Neuron (in vitro differentiated cells): Measurements from ENCODE around the gene RPTOR.

Experiments used
- H2AFZ ChIP-seq: one replicate; pipeline ENCODE4 v1.6.1; 2013; ENCODE audit warnings: low read depth, mild to moderate bottlenecking, inconsistent platforms, low read length, moderate library complexity
- H3K27me3 ChIP-seq: one replicate; pipeline ENCODE4 v1.6.1; 2013; ENCODE audit warnings: low read length; ENCODE audit not compliant: insufficient read depth
- H3K36me3 ChIP-seq: one replicate; pipeline ENCODE4 v1.6.1; 2013; ENCODE audit warnings: low read length; ENCODE audit not compliant: insufficient read depth
- H3K4me1 ChIP-seq: one replicate; pipeline ENCODE4 v1.6.1; 2013; ENCODE audit warnings: low read length; ENCODE audit not compliant: insufficient read depth
- H3K4me3 ChIP-seq: 2 replicates; pipeline ENCODE4 v1.5.1; 2013; ENCODE audit warnings: mild to moderate bottlenecking, low read length, moderate library complexity
- H3K9me3 ChIP-seq: one replicate; pipeline ENCODE4 v1.6.1; 2013; ENCODE audit warnings: low read length

RPTOR gene

DNA sequence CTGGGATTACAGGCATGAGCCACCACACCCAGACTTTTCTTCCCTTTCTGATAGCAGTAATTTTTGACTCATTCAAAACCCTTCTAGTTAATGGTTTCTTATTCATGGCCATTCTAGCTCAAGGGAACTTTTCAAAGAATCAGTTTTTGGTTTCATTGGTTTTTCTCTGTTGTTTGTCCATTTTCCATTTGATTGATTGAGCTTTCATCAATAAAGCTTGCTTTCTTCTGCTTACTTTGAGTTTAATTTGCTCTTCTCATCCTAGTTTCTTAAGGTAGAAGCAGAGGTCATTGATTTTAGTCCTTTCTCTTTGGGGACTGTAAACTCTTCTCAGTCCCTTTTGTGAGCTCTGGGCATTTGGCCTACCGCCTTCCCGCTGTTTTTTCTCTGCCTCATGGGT is 365.0 kb downstream of the RPTOR start:
- Histone ChIP-seq H3K4me1 (no peaks in the 10 kb centered on the region), H3K4me3 (no peak overlapping the region), H3K27me3 (no peaks in the 10 kb centered on the region), H2AFZ (no peak overlapping the region), H3K9me3 (peaks cover 8% of the 10 kb centered on the region), H3K36me3 (peaks cover 34% of the 10 kb centered on the region)

DNA sequence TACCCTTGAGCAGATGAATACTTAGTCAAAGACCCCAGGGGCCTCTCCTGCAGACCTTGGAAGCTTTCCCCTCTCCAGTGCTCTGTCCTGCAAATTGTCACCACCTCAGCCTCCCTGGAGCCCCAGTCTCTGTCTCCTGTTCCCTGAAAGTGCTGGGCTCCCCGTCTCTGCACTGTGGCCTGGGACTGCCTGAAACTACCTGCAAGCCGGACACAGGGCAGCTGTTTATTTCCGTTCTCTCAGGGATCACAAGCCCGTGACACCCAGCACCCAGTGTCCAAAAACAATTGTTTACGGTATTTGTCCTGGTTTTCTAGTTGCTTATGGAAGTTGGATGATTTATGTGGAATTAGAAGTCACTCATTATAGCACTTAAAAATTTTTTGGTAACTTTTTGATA is 365.4 kb downstream of the RPTOR start:
- Histone ChIP-seq H3K4me1 (no peaks in the 10 kb centered on the region), H3K36me3 (peaks cover 38% of the 10 kb centered on the region), H3K4me3 (no peak overlapping the region), H3K9me3 (peaks cover 12% of the 10 kb centered on the region), H3K27me3 (no peaks in the 10 kb centered on the region), H2AFZ (no peak overlapping the region)

DNA sequence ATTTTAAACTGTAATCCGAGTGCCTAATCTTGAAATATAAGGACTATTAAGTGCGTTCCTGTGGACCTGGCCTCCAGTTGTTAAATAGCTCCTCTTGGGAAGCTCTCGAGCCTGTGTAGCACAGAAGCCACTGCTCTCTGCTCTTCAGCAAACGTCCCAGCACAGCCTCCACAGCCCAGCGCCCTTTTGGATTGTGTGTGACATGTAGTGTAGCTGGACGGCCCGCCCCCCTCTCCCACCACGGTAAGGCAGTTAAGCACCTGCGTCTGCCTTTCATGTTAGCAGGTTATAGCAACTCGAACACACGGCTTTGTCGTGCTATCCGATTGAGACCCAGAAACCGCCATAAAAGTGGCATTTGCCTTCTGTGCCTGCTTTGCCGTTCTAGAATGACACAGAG is 367.8 kb downstream of the RPTOR start:
- H3K27me3 ChIP-seq: no peaks in the 10 kb centered on the region
- no peaks in the 10 kb centered on the region for H3K4me1 ChIP-seq
- peaks cover 19% of the 10 kb centered on the region for H3K9me3 ChIP-seq
- peaks cover 35% of the 10 kb centered on the region for H3K36me3 ChIP-seq
- no peak overlapping the region for H3K4me3 ChIP-seq
- H2AFZ ChIP-seq: no peak overlapping the region

DNA sequence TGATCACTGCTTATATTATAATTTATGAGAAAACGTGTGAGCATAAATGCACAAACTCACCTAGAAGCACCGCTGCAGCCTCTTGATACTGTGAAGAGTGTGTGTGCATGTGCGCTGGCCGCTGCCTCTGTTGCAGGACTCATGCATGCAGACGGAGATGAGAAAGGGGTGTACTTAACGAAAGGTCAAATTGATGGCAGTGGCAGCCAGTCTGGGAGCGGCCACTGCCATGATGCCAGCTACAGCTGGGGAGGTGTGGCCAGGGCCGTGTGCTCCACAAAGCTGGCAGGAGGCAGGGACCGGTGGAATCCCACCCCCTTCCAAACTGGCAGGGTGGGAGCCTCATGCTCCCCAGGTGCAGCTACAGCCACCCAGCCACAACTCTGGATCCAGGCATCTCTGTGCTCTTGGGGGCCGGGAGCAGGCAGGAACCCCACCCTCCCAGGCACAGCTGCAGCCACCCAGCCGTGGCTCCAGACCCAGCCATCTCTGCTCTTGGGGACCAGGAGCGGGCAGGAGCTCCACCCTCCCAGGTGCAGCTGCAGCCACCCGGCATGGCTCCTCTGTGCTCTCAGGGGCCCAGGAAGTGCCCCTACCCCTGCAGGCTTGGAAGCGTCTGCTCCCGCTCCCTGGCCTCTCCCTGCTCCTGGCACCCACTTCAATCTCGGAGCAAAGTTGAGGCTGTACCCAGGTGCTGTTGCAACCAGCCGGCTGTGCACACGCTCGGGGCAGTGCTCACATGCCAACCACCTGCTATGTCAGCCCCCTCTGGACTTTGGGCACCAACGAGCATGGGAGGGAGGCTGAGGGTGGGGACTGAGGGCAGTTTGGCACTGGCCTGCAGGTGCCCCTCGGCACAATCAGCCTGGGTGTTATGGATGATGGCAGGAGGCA is 369.5 kb downstream of the RPTOR start:
- Histone ChIP-seq H3K9me3 (peaks cover 19% of the 10 kb centered on the region), H3K4me1 (no peaks in the 10 kb centered on the region), H3K27me3 (no peaks in the 10 kb centered on the region), H2AFZ (no peak overlapping the region), H3K36me3 (peaks cover 39% of the 10 kb centered on the region), H3K4me3 (no peak overlapping the region)

DNA sequence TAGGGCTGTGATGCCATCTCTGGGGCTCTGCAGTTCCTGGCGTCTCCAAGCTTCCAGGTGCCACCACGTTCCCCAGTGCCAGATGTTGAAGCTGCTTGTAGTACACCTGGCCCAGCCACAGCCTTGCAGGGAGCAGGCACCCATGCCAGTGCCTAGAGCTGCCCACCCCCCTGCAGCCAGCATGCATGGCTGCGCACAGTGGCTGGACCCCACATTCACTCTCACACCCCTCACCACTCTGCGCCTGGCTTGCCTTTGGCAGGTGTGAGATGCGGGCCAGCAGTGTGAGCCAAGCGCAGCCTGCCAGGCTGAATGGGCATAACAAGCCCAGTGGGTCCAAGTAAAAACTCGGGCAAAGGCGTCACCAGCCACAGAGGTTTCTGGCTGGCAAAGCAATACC is 371.6 kb downstream of the RPTOR start:
- H3K27me3 ChIP-seq: no peaks in the 10 kb centered on the region
- H2AFZ ChIP-seq: no peak overlapping the region
- peaks cover 19% of the 10 kb centered on the region for H3K9me3 ChIP-seq
- H3K36me3 ChIP-seq: peaks cover 28% of the 10 kb centered on the region
- H3K4me3 ChIP-seq: no peak overlapping the region
- no peaks in the 10 kb centered on the region for H3K4me1 ChIP-seq

DNA sequence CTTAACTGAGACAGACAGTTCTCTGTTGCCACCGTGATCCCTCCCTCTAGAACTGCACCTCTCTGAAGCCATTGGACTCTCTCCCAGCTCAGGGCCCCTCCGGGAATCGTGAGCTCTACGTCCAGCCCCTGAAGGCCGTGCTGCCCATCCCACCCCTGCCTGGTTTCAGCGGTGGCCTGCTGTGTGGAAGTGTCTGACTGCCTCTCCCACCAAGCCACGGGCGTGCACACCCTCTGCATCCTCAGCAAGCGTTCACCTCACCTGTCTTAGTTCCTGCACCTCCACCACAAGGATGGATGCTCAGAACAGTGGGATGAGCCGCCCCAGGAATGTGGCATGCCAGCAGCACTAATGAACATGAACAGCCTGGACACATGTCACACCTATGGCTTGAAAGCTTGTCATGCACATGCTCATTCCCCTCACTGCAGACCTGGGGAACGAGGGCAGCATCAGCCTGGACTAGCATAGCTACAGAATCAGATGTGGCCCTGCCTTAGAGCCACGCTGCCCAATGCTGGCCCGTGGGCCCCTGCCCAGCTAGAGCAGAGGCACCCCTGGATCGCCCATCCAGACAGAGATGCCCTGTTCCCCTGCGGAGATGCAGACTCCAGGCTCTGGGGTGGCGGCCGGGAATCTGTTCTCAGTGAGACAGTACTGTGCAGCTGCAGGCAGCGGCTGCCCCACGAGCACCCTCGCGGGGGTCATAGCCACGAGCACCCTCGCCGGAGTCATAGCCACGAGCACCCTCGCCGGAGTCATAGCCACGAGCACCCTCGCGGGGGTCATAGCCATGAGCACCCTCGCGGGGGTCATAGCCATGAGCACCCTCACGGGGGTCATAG is 373.3 kb downstream of the RPTOR start:
- no peak overlapping the region for H3K4me3 ChIP-seq

DNA sequence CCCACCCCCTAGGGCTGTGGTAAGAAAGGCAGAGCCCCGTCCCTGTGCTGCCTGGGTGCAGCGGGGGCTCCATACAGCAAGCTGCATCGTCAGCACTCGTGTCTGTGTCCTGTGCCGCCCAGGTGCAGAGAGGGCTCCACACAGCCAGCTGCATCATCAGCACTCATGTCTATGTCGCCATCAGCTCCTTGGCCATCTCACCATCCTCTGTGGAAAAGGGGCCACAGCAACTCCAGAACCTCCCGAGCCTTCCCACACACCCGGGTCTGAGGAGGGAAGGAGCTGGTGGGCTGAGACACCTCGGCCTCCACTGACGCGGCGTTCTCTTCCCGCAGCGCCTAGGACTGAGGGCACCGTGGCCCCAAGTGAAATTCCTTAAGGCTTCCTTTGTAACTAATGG is 374.1 kb downstream of the RPTOR start:
- Histone ChIP-seq H2AFZ (no peak overlapping the region), H3K9me3 (peaks cover 19% of the 10 kb centered on the region), H3K27me3 (no peaks in the 10 kb centered on the region), H3K36me3 (peaks cover 29% of the 10 kb centered on the region), H3K4me1 (no peaks in the 10 kb centered on the region), H3K4me3 (no peak overlapping the region)

More for the DNA sequence above, 373.3 kb downstream of the RPTOR start:
- no peaks in the 10 kb centered on the region for H3K27me3 ChIP-seq
- H3K4me1 ChIP-seq: no peaks in the 10 kb centered on the region
- H3K36me3 ChIP-seq: peaks cover 22% of the 10 kb centered on the region
- peaks cover 19% of the 10 kb centered on the region for H3K9me3 ChIP-seq
- no peak overlapping the region for H2AFZ ChIP-seq

DNA sequence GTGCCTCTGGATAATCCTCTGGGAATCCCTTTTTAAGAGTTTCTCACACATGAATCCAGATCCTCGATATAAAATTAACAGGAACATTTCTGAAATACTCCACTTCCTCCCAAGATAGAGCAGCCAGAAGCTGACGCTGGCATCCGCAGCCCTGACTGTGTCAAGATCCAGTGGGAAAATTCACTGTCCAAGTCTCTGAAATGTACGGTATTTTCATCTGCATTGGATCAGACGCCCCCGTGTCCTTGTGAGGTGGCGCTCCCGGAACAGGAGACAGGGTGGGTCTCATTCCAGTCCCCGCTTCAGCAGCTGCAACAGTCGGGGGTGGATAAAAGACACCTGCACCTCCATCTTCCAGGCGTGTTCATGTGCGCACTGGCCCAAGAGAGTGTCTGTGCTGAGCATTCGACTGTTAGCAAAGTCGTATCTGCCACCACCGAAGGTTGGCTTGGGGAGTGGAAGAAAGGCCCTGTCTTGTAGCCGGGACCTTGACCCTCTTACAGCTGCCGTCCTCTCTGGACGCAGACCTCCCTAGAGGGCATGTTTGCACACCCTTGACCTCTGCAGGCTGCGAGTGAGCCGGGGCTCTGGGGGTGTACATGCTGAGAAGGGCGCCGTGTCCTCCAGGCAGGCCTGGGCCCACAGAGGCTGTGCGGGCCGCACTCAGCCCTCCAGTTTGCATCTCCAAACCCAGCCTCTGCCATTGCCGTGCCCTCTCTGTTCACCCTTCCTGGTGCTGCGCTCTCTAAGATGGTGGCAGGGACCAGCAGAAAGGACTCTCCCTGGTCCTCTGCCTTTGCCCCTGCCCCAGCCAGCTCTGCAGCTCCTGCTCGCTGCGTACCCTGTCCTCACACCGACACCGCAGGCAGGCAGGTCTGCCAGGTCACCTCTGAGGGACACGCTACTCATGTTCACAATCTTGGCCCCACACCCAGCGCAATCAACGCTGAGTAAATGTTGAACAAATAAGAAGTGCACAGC is 375.0 kb downstream of the RPTOR start:
- Histone ChIP-seq H3K9me3 (peaks cover 11% of the 10 kb centered on the region), H3K27me3 (no peaks in the 10 kb centered on the region), H3K36me3 (peaks cover 32% of the 10 kb centered on the region), H2AFZ (no peak overlapping the region), H3K4me1 (no peaks in the 10 kb centered on the region), H3K4me3 (no peak overlapping the region)

DNA sequence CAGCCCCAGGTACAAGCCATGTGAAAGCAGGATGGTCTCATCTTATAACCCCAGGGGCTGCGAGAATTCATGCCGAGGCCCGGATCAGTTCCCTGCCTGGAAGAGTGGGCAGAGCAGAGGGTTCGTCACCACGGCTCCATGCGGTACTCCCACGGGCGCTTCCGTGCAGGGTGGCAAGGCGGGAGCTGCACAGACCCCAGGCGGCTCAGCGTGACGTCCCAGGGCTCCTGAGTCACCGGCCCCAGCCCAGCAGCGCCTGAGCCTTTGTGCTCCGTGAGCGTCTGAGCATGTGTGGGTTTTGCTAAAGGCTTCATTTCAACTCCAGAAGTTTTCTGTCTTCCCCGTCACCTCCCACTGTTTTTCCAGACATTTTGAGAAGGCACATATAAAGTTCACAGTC is 375.8 kb downstream of the RPTOR start:
- Histone ChIP-seq H3K9me3 (peaks cover 7% of the 10 kb centered on the region), H3K4me1 (no peaks in the 10 kb centered on the region), H3K27me3 (no peaks in the 10 kb centered on the region), H3K36me3 (peaks cover 36% of the 10 kb centered on the region), H3K4me3 (no peak overlapping the region), H2AFZ (no peak overlapping the region)

DNA sequence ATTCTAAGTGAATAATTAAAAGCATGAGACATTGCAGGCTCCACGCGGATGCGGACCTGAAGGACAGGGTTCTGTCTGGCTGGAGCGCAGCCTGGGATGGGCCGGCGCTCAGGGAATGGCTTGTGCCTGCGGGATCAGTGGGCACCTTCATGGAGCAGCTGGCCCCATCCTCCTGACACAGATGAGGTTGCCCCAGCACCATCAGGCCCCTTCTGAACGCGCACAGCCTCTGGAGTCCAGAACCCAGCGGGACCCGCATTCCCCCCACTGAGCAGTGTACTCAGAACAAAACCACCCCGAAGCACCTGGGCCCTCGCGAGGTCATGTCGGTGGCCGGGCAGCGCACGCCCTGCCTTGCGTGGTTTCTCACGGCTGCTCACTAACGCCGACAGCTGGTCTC is 376.5 kb downstream of the RPTOR start:
- no peak overlapping the region for H3K4me3 ChIP-seq
- peaks cover 3% of the 10 kb centered on the region for H3K9me3 ChIP-seq
- no peaks in the 10 kb centered on the region for H3K4me1 ChIP-seq
- no peak overlapping the region for H2AFZ ChIP-seq
- H3K36me3 ChIP-seq: peaks cover 36% of the 10 kb centered on the region
- no peaks in the 10 kb centered on the region for H3K27me3 ChIP-seq

DNA sequence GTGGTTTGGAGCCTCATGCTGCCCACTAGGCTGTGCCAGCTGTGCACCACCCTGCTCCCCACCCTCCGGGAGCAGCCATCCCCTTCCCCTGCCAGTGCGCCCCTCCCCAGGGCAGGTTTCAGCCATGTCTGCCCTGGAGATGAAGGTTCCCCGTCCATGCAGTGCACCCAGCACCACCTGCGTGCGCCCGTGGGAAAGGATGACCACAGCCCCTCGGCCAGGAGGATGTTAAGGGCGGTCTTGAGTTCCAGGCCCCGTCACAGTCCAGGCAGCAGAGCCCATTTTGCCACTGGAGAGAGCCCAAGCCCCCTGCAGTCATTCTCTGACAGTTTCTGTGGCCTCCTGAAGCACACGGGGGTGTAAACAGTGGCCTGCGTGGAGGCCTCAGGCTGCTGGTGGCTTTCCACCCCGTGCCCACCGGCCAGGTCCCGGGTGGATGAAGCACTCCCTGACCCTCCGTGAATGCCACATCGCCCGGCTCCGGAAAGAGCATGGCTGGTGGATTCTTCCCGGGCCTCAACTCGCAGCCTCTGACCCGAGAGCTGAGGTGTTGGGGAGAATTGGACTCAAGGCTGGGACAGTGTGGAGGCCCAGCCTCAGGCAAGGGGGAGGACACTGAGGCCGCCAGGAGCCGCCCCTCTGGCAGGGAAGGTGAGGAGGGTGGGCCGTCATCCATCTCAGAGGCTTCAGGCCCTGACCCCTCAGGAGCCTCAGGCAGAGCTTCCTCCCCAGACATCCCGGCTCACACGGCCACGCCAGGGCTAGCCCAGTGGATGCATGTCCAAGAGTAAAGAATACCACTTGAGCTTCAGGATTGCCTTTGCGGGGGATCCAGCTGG is 377.3 kb downstream of the RPTOR start:
- no peaks in the 10 kb centered on the region for H3K4me1 ChIP-seq
- no peaks in the 10 kb centered on the region for H3K9me3 ChIP-seq
- peaks cover 36% of the 10 kb centered on the region for H3K36me3 ChIP-seq
- H3K27me3 ChIP-seq: no peaks in the 10 kb centered on the region
- H3K4me3 ChIP-seq: no peak overlapping the region
- no peak overlapping the region for H2AFZ ChIP-seq

DNA sequence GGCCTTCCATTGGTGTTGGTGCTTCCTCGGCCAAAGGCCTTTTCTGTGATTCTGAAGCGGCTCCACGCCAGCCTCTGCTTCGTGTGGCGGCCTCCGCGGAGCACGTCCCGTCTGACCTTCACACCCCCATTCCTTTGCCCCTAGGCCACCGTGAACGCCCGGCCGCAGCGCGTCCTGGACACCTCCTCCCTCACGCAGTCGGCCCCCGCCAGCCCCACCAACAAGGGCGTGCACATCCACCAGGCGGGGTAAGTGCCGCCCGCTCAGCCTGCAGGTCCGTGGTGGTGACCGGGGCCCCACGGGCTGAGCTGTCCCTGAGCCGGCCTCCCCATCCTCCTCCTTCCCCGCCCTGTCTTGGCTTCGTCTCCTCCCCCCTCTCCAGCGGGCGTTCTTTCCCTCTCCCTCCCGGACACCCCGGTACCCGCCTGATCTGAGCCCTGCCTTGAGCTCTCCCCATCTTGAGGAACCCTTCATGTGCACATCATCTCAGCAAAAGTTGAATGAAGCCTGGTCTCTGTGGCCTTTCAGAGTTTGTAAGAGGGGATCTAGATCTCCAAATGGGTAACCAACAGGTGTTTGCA is 378.0 kb downstream of the RPTOR start:
- no peak overlapping the region for H3K4me3 ChIP-seq
- H3K27me3 ChIP-seq: no peaks in the 10 kb centered on the region
- peaks cover 2% of the 10 kb centered on the region for H3K4me1 ChIP-seq
- H3K36me3 ChIP-seq: peaks cover 40% of the 10 kb centered on the region
- H2AFZ ChIP-seq: no peak overlapping the region
- H3K9me3 ChIP-seq: no peaks in the 10 kb centered on the region
